HepG2 (cell line): Measurements from ENCODE around the gene LOC128125822.
A peak's percentile ranks its signal among the peaks of the same experiment; 100 is the strongest.

Source experiments
- CENPBD1 ChIP-seq: sonication (generic); formaldehyde crosslinking; IDR thresholded peaks from 2 replicates; pipeline ENCODE4 v1.8.0; 2022; ENCODE audit warnings: missing genetic modification reagents, low read depth, mild to moderate bottlenecking, borderline replicate concordance
- HDAC1 ChIP-seq: sonication (generic); formaldehyde crosslinking; IDR thresholded peaks from 2 replicates; pipeline ENCODE4 v1.5.1; 2020; ENCODE audit warnings: mild to moderate bottlenecking, missing genetic modification reagents
- KLF15 ChIP-seq: sonication (generic); formaldehyde crosslinking; IDR thresholded peaks from 2 replicates; pipeline ENCODE4 v1.8.1; 2023; ENCODE audit warnings: borderline replicate concordance, mild to moderate bottlenecking, inconsistent platforms, missing genetic modification reagents, mixed read lengths
- MYNN ChIP-seq: sonication (generic); formaldehyde crosslinking; IDR thresholded peaks from 2 replicates; pipeline ENCODE4 v1.4.0; 2020; ENCODE audit warnings: mild to moderate bottlenecking, low read depth, missing genetic modification reagents
- NR0B2 ChIP-seq: sonication (generic); formaldehyde crosslinking; IDR thresholded peaks from 2 replicates; pipeline ENCODE4 v1.4.0; 2020; ENCODE audit warnings: mild to moderate bottlenecking, missing genetic modification reagents
- PCBP1 ChIP-seq: fragments of 200-400 bp; formaldehyde crosslinking; IDR thresholded peaks from 2 replicates; pipeline ENCODE4 v1.6.1; 2017; ENCODE audit warnings: mild to moderate bottlenecking, low read depth, low read length, borderline replicate concordance
- PRMT3 ChIP-seq: sonication (generic); formaldehyde crosslinking; IDR thresholded peaks from 2 replicates; pipeline ENCODE4 v1.8.1; 2022; ENCODE audit warnings: low read depth, mild to moderate bottlenecking, moderate library complexity, missing genetic modification reagents, borderline replicate concordance
- PTBP1 ChIP-seq: fragments of 200-400 bp; formaldehyde crosslinking; IDR thresholded peaks from 2 replicates; pipeline ENCODE4 v1.6.1; 2018; ENCODE audit warnings: low read length, low read depth; ENCODE audit not compliant: poor library complexity, severe bottlenecking
- RCOR2 ChIP-seq: IDR thresholded peaks from 2 replicates; pipeline ENCODE4 v1.6.1; 2016; ENCODE audit warnings: missing biosample characterization, missing genetic modification reagents
- REL ChIP-seq: sonication (generic); formaldehyde crosslinking; conservative IDR thresholded peaks from 2 replicates; pipeline ENCODE4 v1.8.0; 2022; ENCODE audit warnings: mild to moderate bottlenecking, missing genetic modification reagents, moderate library complexity
- RXRA ChIP-seq: sonication (generic); formaldehyde crosslinking; IDR thresholded peaks from 2 replicates; pipeline ENCODE4 v1.5.1; 2020; ENCODE audit warnings: missing genetic modification reagents
- SCMH1 ChIP-seq: sonication (generic); formaldehyde crosslinking; IDR thresholded peaks from 2 replicates; pipeline ENCODE4 v1.9.0; 2021; ENCODE audit warnings: missing genetic modification reagents, mild to moderate bottlenecking, borderline replicate concordance
- ZBTB21 ChIP-seq: sonication (generic); formaldehyde crosslinking; IDR thresholded peaks from 2 replicates; pipeline ENCODE4 v1.4.0; 2020; ENCODE audit warnings: missing genetic modification reagents
- ZBTB44 ChIP-seq: sonication (generic); formaldehyde crosslinking; IDR thresholded peaks from 2 replicates; pipeline ENCODE4 v1.4.0; 2020; ENCODE audit warnings: missing genetic modification reagents
- ZNF281 ChIP-seq: sonication (generic); formaldehyde crosslinking; IDR thresholded peaks from 2 replicates; pipeline ENCODE4 v1.4.0; 2020; ENCODE audit warnings: missing genetic modification reagents, borderline replicate concordance
- ZNF317 ChIP-seq: sonication (generic); formaldehyde crosslinking; IDR thresholded peaks from 2 replicates; pipeline ENCODE4 v1.5.0; 2020; ENCODE audit warnings: mild to moderate bottlenecking, missing genetic modification reagents
- ZNF343 ChIP-seq: sonication (generic); formaldehyde crosslinking; IDR thresholded peaks from 2 replicates; pipeline ENCODE4 v1.4.0; 2020; ENCODE audit warnings: mild to moderate bottlenecking, missing genetic modification reagents
- ZNF484 ChIP-seq: sonication (generic); formaldehyde crosslinking; IDR thresholded peaks from 2 replicates; pipeline ENCODE4 v1.5.1; 2020; ENCODE audit warnings: mild to moderate bottlenecking, low read depth, missing genetic modification reagents, borderline replicate concordance
- ZNF556 ChIP-seq: sonication (generic); formaldehyde crosslinking; IDR thresholded peaks from 2 replicates; pipeline ENCODE4 v1.4.0; 2020; ENCODE audit warnings: mild to moderate bottlenecking, missing genetic modification reagents, borderline replicate concordance
- ZNF557 ChIP-seq: sonication (generic); formaldehyde crosslinking; IDR thresholded peaks from 2 replicates; pipeline ENCODE4 v1.4.0; 2020; ENCODE audit warnings: missing genetic modification reagents
- ZNF564 ChIP-seq: sonication (generic); formaldehyde crosslinking; IDR thresholded peaks from 2 replicates; pipeline ENCODE4 v1.8.1; 2023; ENCODE audit warnings: mild to moderate bottlenecking, missing genetic modification reagents
- ZNF629 ChIP-seq: sonication (generic); formaldehyde crosslinking; conservative IDR thresholded peaks from 2 replicates; pipeline ENCODE4 v1.5.0; 2020; ENCODE audit warnings: missing genetic modification reagents
- ZNF790 ChIP-seq: sonication (generic); formaldehyde crosslinking; IDR thresholded peaks from 2 replicates; pipeline ENCODE4 v1.8.0; 2022; ENCODE audit warnings: missing genetic modification reagents, mild to moderate bottlenecking, borderline replicate concordance
- ZSCAN29 ChIP-seq: sonication (generic); formaldehyde crosslinking; conservative IDR thresholded peaks from 2 replicates; pipeline ENCODE4 v1.4.0; 2020; ENCODE audit warnings: mild to moderate bottlenecking, missing genetic modification reagents

Gene LOC128125822

GRCh38 chr6:63573076-63573898 lies 1.0 kb downstream of the LOC128125822 start (continued):
- no peak for TF ChIP-seq ZNF281
- no peak; the same call in 1 of the 2 replicates for TF ChIP-seq ZSCAN29 (CRISPR knock-in tag)
- no peak for TF ChIP-seq KLF15 (CRISPR knock-in tag)
- TF ChIP-seq PCBP1: no peak
- peak; percentile 7; the same call in 1 of the 2 replicates for TF ChIP-seq REL (CRISPR knock-in tag)
- no peak; the same call in 1 of the 2 replicates for TF ChIP-seq ZNF556 (CRISPR knock-in tag)
- no peak for TF ChIP-seq SCMH1 (CRISPR knock-in tag)
- no peak for TF ChIP-seq ZNF790
- peak; percentile 33; the same call in 1 of the 2 replicates for TF ChIP-seq PRMT3 (CRISPR knock-in tag)
- TF ChIP-seq ZNF557 (CRISPR knock-in tag): no peak
- TF ChIP-seq ZNF564 (CRISPR knock-in tag): peak; percentile 77
- TF ChIP-seq ZNF343 (CRISPR knock-in tag): no peak
- TF ChIP-seq PTBP1: no peak
- TF ChIP-seq ZNF629 (CRISPR knock-in tag): 0 out of 2 replicates have a peak, but pooled peaks have one; percentile 7
- TF ChIP-seq HDAC1 (CRISPR knock-in tag): peak; percentile 41
- peak; percentile 82; the same call in 1 of the 2 replicates for TF ChIP-seq ZNF484 (CRISPR knock-in tag)
- peak; percentile 73 for TF ChIP-seq ZNF317 (CRISPR knock-in tag)
- TF ChIP-seq CENPBD1 (CRISPR knock-in tag): peak; percentile 97
- no peak for TF ChIP-seq RXRA (CRISPR knock-in tag)
- peak; percentile 54; the same call in 1 of the 2 replicates for TF ChIP-seq ZBTB44 (CRISPR knock-in tag)
- TF ChIP-seq RCOR2: no peak; the same call in 1 of the 2 replicates
- TF ChIP-seq NR0B2: peak; percentile 53
- no peak for TF ChIP-seq ZBTB21 (CRISPR knock-in tag)
- no peak for TF ChIP-seq MYNN (CRISPR knock-in tag)
